ENCODE data around the gene SH3BGR. TPM values are rescaled to one million over a fixed set of nuclear protein-coding genes. Genes with fewer than 3 reads are reported as not detected.
A peak's percentile ranks its signal among the peaks of the same experiment; 100 is the strongest.

The SH3BGR gene
- total RNA-seq, 1 experiment from 2014 or later = 1.1 TPM

GRCh38 chr21:39452970-39453342 lies 1.2 kb downstream of the SH3BGR start:
- no peak for DNase-seq (ENCODE audit: low read depth, low spot score)

GRCh38 chr21:39453571-39454179 lies 1.9 kb downstream of the SH3BGR start:
- no peak for DNase-seq (ENCODE audit: low read depth, low spot score)
- in situ Hi-C loops (cut with HindIII; ENCODE audit: low pct_unique_long_range_greater_than_20kb, low sequenced_read_pairs) = no loop called here

More at GRCh38 chr21:39452970-39453342, 1.2 kb downstream of the SH3BGR start:
- in situ Hi-C loops (cut with HindIII; ENCODE audit: low pct_unique_long_range_greater_than_20kb, low sequenced_read_pairs) = no loop called here

GRCh38 chr21:39454949-39455668 lies 3.3 kb downstream of the SH3BGR start:
- in situ Hi-C loops (cut with HindIII; ENCODE audit: low pct_unique_long_range_greater_than_20kb, low sequenced_read_pairs) = no loop called here
- no peak for DNase-seq (ENCODE audit: low read depth, low spot score)

GRCh38 chr21:39456665-39457064 lies 4.9 kb downstream of the SH3BGR start:
- in situ Hi-C loops (cut with HindIII; ENCODE audit: low pct_unique_long_range_greater_than_20kb, low sequenced_read_pairs) = no loop called here
- no peak for DNase-seq (ENCODE audit: low read depth, low spot score)

- no peak for DNase-seq (ENCODE audit: low read depth, low spot score)
- in situ Hi-C loops (cut with HindIII; ENCODE audit: low pct_unique_long_range_greater_than_20kb, low sequenced_read_pairs) = no loop called here
Measured at GRCh38 chr21:39461419-39461818, 9.6 kb downstream of the SH3BGR start.

GRCh38 chr21:39463308-39463707 lies 11.5 kb downstream of the SH3BGR start:
- DNase-seq (ENCODE audit: low read depth, low spot score) = no peak
- in situ Hi-C loops (cut with HindIII; ENCODE audit: low pct_unique_long_range_greater_than_20kb, low sequenced_read_pairs) = no loop called here

GRCh38 chr21:39466584-39466983 lies 14.8 kb downstream of the SH3BGR start:
- in situ Hi-C loops (cut with HindIII; ENCODE audit: low pct_unique_long_range_greater_than_20kb, low sequenced_read_pairs) = no loop called here
- no peak for DNase-seq (ENCODE audit: low read depth, low spot score)

- in situ Hi-C loops (cut with HindIII; ENCODE audit: low pct_unique_long_range_greater_than_20kb, low sequenced_read_pairs) = no loop called here
- no peak for DNase-seq (ENCODE audit: low read depth, low spot score)
Measured at GRCh38 chr21:39467746-39468145, 16.0 kb downstream of the SH3BGR start.

- no peak for DNase-seq (ENCODE audit: low read depth, low spot score)
- in situ Hi-C loops (cut with HindIII; ENCODE audit: low pct_unique_long_range_greater_than_20kb, low sequenced_read_pairs) = no loop called here
Measured at GRCh38 chr21:39468559-39468958, 16.8 kb downstream of the SH3BGR start.

GRCh38 chr21:39471598-39471997 lies 19.8 kb downstream of the SH3BGR start:
- DNase-seq (ENCODE audit: low read depth, low spot score) = no peak
- in situ Hi-C loops (cut with HindIII; ENCODE audit: low pct_unique_long_range_greater_than_20kb, low sequenced_read_pairs) = no loop called here

GRCh38 chr21:39472786-39473185 lies 21.0 kb downstream of the SH3BGR start:
- DNase-seq (ENCODE audit: low read depth, low spot score) = no peak
- in situ Hi-C loops (cut with HindIII; ENCODE audit: low pct_unique_long_range_greater_than_20kb, low sequenced_read_pairs) = no loop called here

- no peak for DNase-seq (ENCODE audit: low read depth, low spot score)
- in situ Hi-C loops (cut with HindIII; ENCODE audit: low pct_unique_long_range_greater_than_20kb, low sequenced_read_pairs) = no loop called here
Measured at GRCh38 chr21:39474611-39475010, 22.8 kb downstream of the SH3BGR start.

GRCh38 chr21:39479164-39479813 lies 27.5 kb downstream of the SH3BGR start:
- in situ Hi-C loops (cut with HindIII; ENCODE audit: low pct_unique_long_range_greater_than_20kb, low sequenced_read_pairs) = no loop called here
- no peak for DNase-seq (ENCODE audit: low read depth, low spot score)

- no peak for DNase-seq (ENCODE audit: low read depth, low spot score)
- in situ Hi-C loops (cut with HindIII; ENCODE audit: low pct_unique_long_range_greater_than_20kb, low sequenced_read_pairs) = no loop called here
Measured at GRCh38 chr21:39479814-39480182, 28.0 kb downstream of the SH3BGR start.

GRCh38 chr21:39480271-39480670 lies 28.5 kb downstream of the SH3BGR start:
- DNase-seq (ENCODE audit: low read depth, low spot score) = no peak
- in situ Hi-C loops (cut with HindIII; ENCODE audit: low pct_unique_long_range_greater_than_20kb, low sequenced_read_pairs) = no loop called here

- in situ Hi-C loops (cut with HindIII; ENCODE audit: low pct_unique_long_range_greater_than_20kb, low sequenced_read_pairs) = no loop called here
- DNase-seq (ENCODE audit: low read depth, low spot score) = no peak
Measured at GRCh38 chr21:39481886-39482285, 30.1 kb downstream of the SH3BGR start.

- in situ Hi-C loops (cut with HindIII; ENCODE audit: low pct_unique_long_range_greater_than_20kb, low sequenced_read_pairs) = no loop called here
- DNase-seq (ENCODE audit: low read depth, low spot score) = peak; percentile 6
Measured at GRCh38 chr21:39483917-39484316, 32.1 kb downstream of the SH3BGR start.

GRCh38 chr21:39484711-39485276 lies 33.0 kb downstream of the SH3BGR start:
- in situ Hi-C loops (cut with HindIII; ENCODE audit: low pct_unique_long_range_greater_than_20kb, low sequenced_read_pairs) = no loop called here
- no peak for DNase-seq (ENCODE audit: low read depth, low spot score)
